Iris pigment epithelial cell (primary cell): ENCODE data around the gene PDE2A.

ENCODE experiments used
- DNase-seq: peaks from one replicate; pipeline ENCODE4 v3.0.0-alpha.2; 2011; ENCODE audit warnings: low read depth

Gene PDE2A

DNA sequence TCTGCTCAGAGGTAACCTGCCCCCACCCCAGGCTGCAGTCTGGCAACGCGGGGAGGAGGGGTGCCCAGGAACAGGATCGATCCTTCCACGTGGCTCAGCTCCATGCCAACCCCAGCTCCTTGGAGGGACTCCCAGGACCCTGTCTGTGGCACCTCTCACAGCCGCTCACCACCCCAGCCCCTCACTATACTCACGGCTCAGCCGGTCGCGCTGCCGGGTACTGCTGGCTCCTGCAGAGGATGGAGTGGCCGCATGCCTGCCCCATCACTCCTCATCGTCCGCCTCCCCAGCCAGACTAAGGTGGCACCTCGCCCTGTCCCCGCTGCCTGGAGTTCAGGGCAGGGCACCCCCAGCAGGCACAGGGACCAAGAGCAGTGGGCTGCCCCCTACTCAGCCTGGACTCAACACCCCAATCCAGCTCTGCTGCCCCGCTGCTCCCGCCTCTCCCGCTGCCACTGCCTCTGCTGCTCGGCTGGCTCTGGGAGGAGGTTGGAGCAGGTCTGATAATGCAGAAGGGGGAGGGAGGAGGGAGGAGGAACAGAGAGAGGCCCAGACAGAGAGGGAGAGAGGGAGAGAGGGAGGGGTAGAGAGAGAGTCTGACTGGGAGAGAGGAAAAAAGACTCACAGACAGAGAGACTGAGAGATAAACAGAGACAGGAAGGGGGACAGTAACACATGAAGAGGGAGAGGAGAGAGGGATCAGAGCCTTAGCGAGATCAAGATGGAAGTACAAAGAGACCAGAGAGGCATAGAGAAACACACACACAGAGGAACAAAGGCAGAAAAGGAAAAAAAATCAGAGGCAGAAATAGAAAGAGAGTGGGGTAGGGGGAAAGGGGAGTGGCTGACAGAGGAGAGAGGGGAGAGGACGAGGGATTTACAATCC is at the start of gene PDE2A:
Gene PDE2A, minus strand, starts transcription at position 480 of the 886 bp plus-strand sequence. Its CDS starts 215 bp downstream, at position 265.
- no peak for DNase-seq

DNA sequence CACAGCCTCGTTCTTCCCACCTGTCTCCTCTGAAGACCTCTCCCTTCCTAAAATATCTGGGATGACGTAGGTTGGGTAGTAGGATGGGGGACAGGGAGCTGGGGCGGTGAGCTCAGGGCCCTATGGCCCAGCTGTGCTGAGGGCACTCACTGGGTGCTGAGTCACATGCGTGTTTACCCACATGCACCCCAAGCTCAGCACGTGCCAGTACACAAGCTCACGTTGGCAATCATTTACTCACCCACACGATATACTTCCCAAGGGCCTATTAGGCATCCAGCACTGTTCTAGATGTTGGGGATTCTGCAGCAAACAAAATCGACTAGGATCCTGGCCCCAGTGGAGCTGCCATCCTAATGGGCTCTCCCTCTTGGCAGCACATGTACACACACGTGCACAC is 49.3 kb upstream of the PDE2A start:
- no peak for DNase-seq

DNA sequence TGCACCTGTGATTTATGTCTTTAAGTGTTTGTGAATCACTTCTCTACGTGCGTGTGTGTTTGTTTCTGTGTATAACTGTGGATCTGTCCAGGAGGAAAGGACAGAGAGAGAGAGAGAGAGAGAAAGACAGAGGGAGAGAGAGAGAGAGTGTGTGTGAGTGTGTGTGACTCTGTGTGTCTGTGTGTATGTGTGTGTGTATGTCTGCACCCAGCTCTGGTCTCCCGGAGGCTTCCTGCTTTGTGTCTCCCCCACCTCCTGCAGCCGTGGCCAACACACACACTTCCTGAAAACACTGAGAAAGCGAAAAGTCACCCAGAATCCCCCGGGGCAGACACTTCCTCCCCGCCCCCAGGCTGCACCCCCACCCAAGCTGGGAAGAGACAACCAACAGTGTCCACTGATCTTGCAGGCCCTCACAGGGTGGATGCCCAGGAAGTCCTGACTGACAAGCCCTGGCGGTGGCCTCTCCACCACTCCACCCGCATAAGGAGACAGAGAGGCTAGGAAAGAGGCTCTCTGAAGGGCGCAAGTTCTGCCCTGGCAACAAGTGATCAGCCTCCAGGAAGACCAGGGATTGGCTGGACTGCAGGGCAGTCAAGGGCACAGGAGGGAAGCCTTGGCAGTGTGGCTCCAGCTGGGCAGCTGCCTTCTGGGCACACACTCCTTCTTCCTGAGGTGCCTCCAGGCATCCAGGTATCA is 48.0 kb upstream of the PDE2A start:
- peak; percentile 95 for DNase-seq

DNA sequence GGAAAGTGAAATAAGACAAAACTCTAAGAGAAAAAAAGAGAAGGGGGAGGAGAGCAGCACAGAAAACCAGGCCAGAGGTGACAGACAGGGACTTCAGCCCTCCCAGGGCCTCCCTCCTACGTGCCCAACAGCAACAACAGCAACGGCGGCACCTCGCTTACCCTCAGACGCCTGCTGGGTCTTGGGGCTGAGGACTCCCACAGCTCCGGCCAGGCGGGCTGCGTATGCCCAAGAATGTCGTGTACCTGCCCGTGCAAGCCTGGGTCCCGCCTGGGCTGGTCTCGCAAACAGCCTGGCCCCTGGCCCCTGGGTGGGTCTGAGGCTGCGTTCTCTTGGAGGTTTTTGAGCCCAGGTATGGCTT is 47.4 kb upstream of the PDE2A start:
- peak; percentile 45 for DNase-seq

DNA sequence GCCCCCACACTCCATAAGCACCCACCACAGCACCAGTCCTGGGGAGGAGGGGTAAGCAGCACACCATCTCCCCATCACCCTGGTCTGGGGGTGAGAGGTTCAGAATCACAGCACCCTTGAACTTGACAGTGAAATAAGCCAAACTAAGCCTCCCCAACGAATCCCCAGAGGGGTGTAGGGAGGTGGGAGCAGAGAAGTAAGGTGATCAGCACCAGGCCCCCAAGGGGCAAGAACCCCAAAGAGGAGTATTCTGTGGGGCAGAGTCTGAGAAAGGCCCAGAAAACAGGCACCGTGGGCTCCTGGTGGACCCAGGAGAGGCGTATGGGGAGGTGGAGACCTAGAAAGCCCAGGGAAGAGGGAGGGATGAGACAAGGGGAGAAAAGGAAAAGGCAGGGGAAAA is 47.1 kb upstream of the PDE2A start:
- no peak for DNase-seq

DNA sequence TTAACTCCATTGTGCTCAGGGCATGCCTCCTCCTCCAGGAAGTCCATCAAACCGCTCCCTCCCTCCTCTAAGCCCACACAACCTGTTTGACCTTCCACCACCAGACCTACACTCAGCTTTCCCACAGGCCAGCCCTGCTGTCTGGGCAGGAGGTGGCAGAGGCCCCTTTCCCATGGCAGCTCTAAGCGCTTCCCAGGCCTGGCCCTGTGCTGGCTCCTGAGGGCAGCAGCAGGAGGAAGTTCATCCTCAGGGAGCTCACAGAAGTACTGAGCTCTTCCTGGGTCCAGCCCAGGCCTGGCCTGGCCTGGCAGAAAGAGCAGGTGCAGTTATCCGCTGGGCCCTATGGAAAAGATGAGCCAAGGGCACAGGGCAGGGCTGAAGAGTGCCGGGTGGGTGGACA is 46.6 kb upstream of the PDE2A start:
- DNase-seq, result no peak

DNA sequence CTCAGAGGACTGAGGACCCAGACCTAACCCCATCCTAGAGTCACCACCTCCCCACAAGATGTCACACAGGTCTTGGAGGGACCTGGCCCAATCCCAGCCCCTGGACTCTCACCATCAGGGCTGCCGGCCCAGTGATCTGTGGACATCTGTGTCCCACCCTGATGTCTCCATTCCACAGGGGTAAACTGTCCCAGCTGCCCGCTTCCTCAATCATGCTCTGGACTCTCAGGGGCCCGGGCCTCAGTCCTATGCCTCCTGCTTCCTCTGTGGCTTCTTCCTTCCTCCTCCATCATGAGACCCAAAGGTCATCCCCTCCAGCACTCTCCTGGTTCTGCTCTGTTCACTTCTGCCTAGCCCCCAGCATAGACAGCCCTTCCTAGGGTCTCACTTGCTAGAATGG is 45.8 kb upstream of the PDE2A start:
- no peak for DNase-seq

DNA sequence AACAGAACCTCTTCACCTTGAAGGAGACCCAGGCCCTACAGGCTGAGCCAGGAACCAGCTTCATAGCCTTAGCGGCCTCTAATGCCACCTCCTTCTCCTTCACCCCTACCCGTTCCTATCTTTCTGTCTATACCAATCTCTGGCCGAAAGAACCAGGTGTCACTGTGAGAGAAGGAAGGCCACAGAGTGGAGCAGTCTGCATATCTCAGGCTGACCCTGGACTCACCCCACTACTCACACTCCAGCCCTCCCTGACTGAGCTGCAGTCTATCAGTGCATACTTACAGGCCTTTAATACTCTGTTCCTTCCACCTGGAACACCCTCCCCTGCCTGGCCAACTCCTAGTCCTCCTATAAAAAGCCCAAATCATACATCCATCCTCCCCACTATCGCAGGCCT is 45.3 kb upstream of the PDE2A start:
- DNase-seq, result no peak

DNA sequence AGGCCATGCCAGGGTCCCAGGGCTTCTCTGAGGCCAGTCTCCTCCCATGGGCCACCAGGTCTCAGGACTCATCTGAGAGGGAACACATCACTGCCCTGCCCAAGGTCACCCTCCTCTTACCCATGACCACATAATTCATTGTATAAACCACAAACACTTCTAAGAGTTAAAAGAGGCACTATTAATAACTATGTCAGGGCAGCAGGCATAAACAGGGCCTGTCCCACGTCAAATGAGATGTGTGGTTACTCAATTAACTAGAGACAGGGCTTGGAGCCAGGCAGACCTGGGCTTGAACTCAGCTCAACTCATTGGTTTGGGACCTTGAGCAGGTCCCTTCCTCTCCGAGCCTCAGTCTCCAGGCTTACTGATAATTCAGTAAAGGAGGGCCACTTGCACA is 44.9 kb upstream of the PDE2A start:
- DNase-seq, result peak; percentile 75

DNA sequence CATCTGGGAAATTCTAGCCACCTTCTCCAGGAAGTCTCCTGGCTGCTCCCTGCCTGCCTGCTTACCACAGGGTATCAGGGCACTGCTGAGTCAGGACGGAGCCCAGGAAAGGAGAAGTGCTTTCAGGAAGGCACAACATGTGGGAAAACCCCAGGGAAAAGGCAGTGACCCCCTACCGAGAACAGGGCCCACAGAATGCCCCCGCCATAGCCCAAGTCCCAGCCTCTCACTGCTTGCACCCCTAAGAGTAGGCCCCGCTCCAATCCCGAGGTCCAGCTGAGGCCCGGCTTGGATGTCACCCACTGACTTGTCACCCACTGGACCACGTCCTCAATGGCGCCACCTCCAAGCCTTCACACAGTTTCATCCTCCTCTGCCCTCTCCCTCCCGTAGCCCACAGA is 43.9 kb upstream of the PDE2A start:
- no peak for DNase-seq

DNA sequence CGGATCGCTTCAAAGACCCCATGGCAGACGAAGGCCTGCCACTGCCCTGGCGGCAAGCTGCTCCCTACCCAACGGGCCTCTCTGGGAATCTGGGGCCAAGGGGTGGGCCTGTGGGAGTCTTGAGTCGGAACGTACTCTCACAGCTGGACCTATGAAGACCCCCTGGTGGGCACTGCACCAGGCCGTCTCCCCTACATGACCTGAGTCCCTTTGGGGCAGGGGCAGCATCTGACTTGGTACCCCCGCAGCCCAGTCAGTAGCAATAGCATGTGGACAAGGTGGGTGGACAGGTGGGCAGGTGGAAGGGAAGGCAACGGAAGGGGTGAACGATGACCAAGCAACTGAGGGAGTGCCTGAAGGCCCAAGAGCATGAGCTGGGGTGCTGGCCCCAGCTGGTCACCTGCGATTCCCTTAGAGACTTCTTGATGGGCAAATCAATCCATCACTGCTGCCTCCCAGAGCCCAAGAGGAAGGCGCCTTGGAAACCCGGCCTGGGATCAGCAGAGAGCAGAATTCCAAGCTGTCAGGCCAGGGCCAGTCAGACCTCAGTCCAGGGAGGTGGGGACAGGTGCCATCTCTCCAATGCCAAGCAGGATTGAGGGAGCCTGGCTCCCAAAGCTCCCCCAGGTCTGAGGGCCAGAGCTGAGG is 42.7 kb upstream of the PDE2A start:
- no peak for DNase-seq

DNA sequence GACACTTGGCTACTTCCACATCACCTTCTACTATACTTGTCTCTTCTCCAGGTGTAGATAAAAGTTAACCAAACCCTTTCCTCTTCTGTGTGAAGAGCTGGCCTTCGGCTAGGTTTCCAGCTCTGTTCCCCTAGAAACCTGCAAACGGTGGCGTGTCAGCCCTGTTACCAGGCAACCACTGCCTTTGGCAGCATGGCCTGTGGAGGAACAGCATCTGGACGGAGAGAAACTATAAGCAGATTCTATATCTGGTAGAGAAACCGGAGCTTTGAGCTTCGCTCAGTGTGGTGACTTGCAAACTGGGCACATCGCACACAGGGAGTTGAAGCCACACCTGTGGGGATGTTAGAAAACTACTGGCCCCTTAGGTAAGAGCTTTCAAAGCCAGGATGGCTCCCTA is 42.1 kb upstream of the PDE2A start:
- no peak for DNase-seq

DNA sequence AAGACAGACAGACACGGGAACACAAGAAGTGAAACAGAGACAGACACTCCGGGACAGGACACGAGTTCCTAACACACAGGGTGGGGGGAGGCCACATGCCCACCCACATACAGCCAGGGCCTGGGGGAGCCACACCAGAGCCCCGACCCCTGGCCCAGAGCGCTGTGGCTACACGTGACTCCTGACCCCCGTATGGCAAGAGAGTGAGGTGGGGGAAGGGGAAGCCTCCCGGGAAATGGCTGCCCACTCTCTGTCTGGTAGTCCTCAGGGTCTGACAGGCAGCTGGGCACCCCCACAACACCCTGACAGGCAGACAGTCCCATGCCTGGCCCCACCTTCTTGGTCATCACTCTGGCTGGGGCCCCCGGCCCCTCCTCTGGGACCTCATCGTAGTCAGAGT is 38.6 kb upstream of the PDE2A start:
- no peak for DNase-seq

DNA sequence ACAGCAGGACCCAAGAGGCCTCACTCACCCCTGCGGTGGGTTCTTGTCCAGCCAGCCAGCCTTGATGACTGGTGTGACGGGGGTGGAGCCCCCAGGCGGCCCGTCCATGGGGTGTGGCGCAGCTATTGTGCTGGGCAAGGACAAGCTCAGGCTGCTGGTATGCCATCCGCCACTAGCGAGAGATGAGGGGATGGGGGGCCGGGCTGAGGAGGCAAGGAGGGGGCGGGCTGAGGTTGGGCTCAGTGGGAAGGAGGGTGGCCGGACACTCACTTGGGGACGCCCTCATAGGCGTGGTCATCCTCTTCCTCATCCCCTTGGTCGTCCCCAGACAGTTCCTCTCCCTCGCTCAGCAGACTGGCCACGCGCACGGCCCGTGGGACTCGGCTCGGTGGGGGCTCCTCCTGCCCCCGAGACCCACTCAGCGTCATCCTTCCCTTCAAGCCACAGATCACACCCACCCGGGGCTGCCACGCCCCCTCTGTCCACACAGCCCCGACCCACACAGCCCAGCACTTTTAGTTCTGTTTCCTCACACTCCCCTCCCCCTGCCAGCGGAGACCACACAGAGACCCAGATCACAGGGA is 38.0 kb upstream of the PDE2A start:
- no peak for DNase-seq

DNA sequence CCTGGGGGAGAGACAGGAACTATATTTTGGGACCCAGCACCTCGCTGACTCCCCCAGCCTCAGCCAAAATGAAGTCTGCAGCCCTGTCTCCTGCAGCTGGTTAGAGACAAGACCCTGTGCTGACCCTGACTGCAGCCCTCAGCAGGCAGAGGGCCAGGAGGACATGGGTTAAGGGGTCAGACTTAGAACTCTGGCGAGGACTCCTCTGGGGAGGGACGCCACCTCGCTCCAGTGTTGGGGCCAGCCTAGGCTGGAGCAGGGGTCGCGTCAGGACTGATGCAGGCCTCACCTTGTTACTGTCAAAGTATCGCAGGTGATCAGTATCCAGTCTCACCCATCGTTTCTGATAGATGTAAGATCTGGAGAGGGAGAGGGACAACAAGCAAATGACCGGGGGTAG is 36.9 kb upstream of the PDE2A start:
- DNase-seq, result no peak

DNA sequence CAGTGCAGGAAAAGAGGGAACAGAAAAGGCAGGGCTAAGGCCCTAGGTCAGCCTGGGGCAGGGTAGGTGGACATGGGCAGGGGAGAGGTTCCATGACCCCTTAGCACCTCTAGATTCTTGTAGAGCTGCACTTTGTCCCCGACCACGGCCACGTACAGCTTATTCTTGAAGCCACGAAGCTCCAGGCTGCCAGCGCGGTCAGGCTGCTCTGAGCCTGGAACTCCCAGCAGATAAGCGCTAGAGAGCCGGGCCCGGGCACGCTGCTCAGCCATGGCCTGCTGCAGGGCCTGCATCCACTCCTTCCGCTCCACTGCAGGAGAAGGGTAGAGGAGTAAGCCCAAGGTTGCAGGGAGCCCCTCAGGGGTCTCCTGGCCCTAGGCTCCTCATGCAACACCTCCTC is 36.1 kb upstream of the PDE2A start:
- DNase-seq, result no peak

DNA sequence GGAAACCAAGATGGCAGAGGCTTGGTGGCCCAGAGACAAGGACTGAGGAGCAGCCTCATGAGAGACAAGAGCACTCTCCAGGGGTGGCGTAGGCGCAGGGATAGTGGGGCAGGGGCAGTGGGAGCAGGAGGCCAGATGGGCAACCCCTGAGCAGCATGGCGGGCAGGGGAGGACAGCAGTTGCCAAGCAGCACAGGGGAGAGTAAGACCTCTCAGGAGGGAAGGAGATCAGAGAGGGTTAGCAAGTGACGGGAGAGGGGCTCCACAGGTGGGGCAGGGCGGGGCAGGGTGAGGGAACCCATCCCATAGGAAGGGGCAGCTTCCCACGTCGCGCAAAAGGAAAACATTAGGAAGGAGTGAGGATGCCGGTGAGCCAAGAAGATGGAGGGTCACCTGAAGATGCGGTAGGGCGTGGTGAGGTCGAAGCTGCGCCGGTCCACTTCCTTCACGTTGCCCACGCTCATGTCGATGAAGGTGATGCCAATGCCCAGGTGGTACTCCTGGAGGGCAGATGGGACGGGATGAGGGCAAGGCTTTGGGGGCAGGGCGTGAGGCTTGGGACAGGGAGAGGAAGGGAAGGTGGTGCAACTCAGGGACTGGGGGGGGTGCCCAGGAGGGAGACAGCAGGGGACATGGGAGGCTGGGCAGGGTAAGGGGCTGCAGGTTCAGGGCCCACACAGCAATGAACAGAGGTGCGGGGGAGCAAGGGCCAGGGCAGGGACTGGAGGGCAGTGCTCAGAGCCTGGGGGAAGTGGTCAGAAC is 35.4 kb upstream of the PDE2A start:
- no peak for DNase-seq

DNA sequence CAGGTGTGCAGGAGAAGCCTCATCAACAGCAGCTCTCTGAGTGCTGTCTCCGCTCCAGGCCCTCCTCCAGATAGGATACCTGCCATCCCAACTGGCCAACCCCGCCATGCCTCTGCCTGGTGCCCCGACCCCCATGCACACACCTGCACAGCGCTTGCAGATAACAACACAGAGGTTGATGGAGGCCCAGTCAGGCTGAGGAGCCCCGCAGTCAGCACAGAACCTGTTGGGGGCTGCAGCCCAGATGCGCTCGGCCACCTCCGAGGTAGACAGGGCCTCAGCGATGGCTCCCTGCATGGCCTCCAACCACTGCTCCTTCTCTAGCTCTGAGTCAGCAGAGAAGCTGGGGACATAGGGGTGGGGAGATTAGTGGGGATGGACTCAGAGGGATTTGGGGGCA is 32.8 kb upstream of the PDE2A start:
- no peak for DNase-seq

DNA sequence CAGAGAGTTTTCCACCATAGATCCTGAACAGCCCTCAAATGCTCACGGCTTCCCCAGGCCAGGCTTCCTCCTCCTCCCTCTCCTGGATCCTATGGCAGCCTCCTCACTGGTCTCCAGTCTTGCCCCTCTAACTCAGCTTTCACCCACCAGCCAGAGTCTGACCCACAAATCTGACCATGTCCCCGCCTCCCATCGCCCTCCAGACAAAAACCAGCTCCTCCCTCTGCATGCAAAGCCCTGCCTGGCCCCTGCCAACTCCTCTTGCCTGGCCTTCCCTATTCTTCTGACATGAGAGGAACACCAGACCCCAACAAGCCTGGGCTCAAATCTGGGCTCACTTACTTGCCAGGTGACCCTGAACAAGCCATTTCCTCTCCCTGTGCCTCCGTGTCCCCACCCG is 32.4 kb upstream of the PDE2A start:
- no peak for DNase-seq

DNA sequence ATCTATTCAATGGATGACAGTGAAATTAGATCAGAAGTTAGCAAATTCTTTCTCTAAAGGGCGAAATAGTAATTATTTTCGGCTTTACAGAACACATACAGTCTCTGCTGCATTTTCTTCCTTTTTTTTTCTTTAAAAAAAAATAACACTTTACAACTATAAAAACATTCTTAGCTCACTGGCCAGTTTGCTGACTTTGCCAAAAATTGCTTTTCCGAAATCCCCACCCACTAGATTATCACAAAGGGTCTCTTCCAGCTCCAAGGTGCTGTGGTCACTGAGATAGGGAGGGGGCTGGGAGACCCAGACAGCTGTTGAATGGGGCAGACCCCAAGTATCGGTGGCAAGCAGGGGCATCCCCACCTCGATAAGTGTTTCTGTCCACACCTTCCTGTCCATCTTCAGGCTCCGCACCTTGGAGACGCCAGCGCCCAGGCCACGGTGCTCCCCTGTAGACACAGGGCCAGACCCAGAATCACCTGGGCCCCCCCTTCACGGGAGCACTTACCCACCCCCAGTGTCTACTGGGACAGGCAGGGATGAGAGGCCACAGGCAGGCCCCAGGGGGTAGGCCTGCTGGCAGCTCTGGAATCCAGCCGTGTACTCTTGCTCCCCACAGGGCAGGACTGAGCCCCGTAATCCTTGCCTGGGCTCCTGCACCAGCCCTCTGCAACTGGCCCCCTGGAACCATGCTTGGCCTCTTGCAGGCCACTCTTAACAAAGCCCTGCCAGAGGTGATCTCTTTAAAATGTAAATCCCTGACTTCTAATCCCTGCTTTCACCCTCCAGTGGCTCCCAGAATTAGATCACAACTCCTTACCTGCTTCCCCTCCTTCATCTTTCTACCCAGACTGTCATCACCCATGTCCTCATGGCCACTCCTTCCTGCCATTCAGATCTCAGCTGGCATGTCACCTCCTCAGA is 31.5 kb upstream of the PDE2A start:
- no peak for DNase-seq

DNA sequence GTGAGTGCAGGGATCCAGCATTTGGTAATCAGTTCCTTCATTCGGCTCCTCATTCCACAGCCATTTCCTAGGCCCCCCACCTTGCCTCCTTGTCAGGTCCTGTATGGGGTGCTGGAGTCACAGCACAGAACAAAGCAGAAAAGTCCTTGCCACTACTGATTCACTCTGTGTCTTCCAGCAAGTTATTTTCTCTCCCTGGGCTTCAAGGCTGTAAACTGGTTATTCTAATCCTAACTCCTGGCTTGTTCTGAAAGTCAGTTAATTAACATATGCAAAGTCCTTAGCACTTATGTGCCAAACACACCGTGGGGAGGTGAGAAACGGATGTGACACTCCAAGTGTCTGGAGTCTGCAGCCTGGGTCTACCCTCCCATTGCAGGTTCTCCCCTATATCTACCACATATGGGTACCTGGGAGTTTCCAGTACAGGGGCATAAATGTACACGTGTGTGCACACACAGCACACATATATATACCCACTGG is 30.6 kb upstream of the PDE2A start:
- no peak for DNase-seq
